ENCODE data around the gene ARHGAP15. TPM values are rescaled to one million over a fixed set of nuclear protein-coding genes. Genes with fewer than 3 reads are reported as not detected.
A peak's percentile ranks its signal among the peaks of the same experiment; 100 is the strongest.

The ARHGAP15 gene
- total and polyA plus RNA-seq, 3 experiments from 2014 or later = 41.3 to 328 (median 41.4) TPM

GRCh38 chr2:143297182-143297581, 168.0 kb downstream of the ARHGAP15 start:
- CTCF ChIA-PET = no interaction called here

GRCh38 chr2:143300536-143300935, 171.3 kb downstream of the ARHGAP15 start:
- no peaks in the 10 kb centered on the region for H3K9me3 ChIP-seq (ENCODE audit: low read length)
- ChIA-PET POLR2A (no interaction called here), CTCF (no interaction called here)
- Mint-ChIP-seq H3K4me1 (peaks cover 33 to 58% (median 52%) of the 10 kb centered on the region in 3 donors), H3K36me3 (peaks cover 11 to 41% (median 17%) of the 10 kb centered on the region in 3 donors), H3K27ac (no peak overlapping the region), H3K9me3 (no peaks in the 10 kb centered on the region), H3K4me3 (no peak overlapping the region), H3K27me3 (no peaks in the 10 kb centered on the region)
- H3K36me3 ChIP-seq (ENCODE audit: insufficient read depth, low read length) = no peaks in the 10 kb centered on the region
- no peak for DNase-seq
- no peaks in the 10 kb centered on the region for H3K4me1 ChIP-seq (ENCODE audit: insufficient read depth, low read length)
- no peak overlapping the region for H3K27ac ChIP-seq (ENCODE audit: low read depth, low read length)
- no peak overlapping the region for H3K4me3 ChIP-seq (ENCODE audit: low read length)
- no peaks in the 10 kb centered on the region for H3K27me3 ChIP-seq (ENCODE audit: insufficient read depth, low read length, poor library complexity, severe bottlenecking)

More at GRCh38 chr2:143297182-143297581, 168.0 kb downstream of the ARHGAP15 start:
- Histone ChIP-seq H3K27ac (ENCODE audit: low read depth, low read length) (no peak overlapping the region), H3K36me3 (ENCODE audit: insufficient read depth, low read length) (no peaks in the 10 kb centered on the region), H3K4me1 (ENCODE audit: insufficient read depth, low read length) (no peaks in the 10 kb centered on the region), H3K4me3 (ENCODE audit: low read length) (no peak overlapping the region), H3K27me3 (ENCODE audit: insufficient read depth, low read length, poor library complexity, severe bottlenecking) (no peaks in the 10 kb centered on the region), H3K9me3 (ENCODE audit: low read length) (no peaks in the 10 kb centered on the region)
- H3K27ac Mint-ChIP-seq = peak overlapping the region in 2 of 8 donors; percentile 37 to 69
- POLR2A ChIA-PET = no interaction called here
- H3K4me3 Mint-ChIP-seq = no peak overlapping the region
- H3K36me3 Mint-ChIP-seq = peaks cover 0 to 37% (median 11%) of the 10 kb centered on the region in 3 donors
- DNase-seq = no peak
- peaks cover 46 to 70% (median 69%) of the 10 kb centered on the region in 3 donors for H3K4me1 Mint-ChIP-seq
- no peaks in the 10 kb centered on the region for H3K27me3 Mint-ChIP-seq
- H3K9me3 Mint-ChIP-seq = no peaks in the 10 kb centered on the region

GRCh38 chr2:143311426-143311825, 182.2 kb downstream of the ARHGAP15 start:
- POLR2A ChIA-PET = no interaction called here
- Mint-ChIP-seq H3K4me3 (no peak overlapping the region), H3K9me3 (no peaks in the 10 kb centered on the region), H3K4me1 (peaks cover 39 to 73% (median 69%) of the 10 kb centered on the region in 3 donors), H3K27ac (no peak overlapping the region), H3K36me3 (peaks cover 0 to 5% (median 0%) of the 10 kb centered on the region in 3 donors), H3K27me3 (no peaks in the 10 kb centered on the region)
- H3K4me3 ChIP-seq (ENCODE audit: low read length) = no peak overlapping the region
- no peaks in the 10 kb centered on the region for H3K27me3 ChIP-seq (ENCODE audit: insufficient read depth, low read length, poor library complexity, severe bottlenecking)
- CTCF ChIA-PET = no interaction called here
- no peak overlapping the region for H3K27ac ChIP-seq (ENCODE audit: low read depth, low read length)
- no peak for DNase-seq
- no peaks in the 10 kb centered on the region for H3K9me3 ChIP-seq (ENCODE audit: low read length)
- H3K4me1 ChIP-seq (ENCODE audit: insufficient read depth, low read length) = no peaks in the 10 kb centered on the region
- H3K36me3 ChIP-seq (ENCODE audit: insufficient read depth, low read length) = no peaks in the 10 kb centered on the region

- H3K9me3 ChIP-seq (ENCODE audit: low read length) = no peaks in the 10 kb centered on the region
- Mint-ChIP-seq H3K4me3 (no peak overlapping the region), H3K27ac (no peak overlapping the region), H3K9me3 (no peaks in the 10 kb centered on the region), H3K4me1 (peaks cover 39 to 73% (median 69%) of the 10 kb centered on the region in 3 donors), H3K36me3 (peaks cover 0 to 8% (median 0%) of the 10 kb centered on the region in 3 donors), H3K27me3 (no peaks in the 10 kb centered on the region)
- CTCF ChIA-PET = no interaction called here
- H3K27me3 ChIP-seq (ENCODE audit: insufficient read depth, low read length, poor library complexity, severe bottlenecking) = no peaks in the 10 kb centered on the region
- no peak overlapping the region for H3K4me3 ChIP-seq (ENCODE audit: low read length)
- POLR2A ChIA-PET = no interaction called here
- no peaks in the 10 kb centered on the region for H3K4me1 ChIP-seq (ENCODE audit: insufficient read depth, low read length)
- H3K36me3 ChIP-seq (ENCODE audit: insufficient read depth, low read length) = no peaks in the 10 kb centered on the region
- no peak overlapping the region for H3K27ac ChIP-seq (ENCODE audit: low read depth, low read length)
- DNase-seq = no peak
These were observed 183.2 kb downstream of the ARHGAP15 start for GRCh38 chr2:143312441-143312840.

- Histone ChIP-seq H3K27ac (ENCODE audit: low read depth, low read length) (no peak overlapping the region), H3K9me3 (ENCODE audit: low read length) (no peaks in the 10 kb centered on the region), H3K4me3 (ENCODE audit: low read length) (no peak overlapping the region), H3K27me3 (ENCODE audit: insufficient read depth, low read length, poor library complexity, severe bottlenecking) (no peaks in the 10 kb centered on the region), H3K36me3 (ENCODE audit: insufficient read depth, low read length) (no peaks in the 10 kb centered on the region), H3K4me1 (ENCODE audit: insufficient read depth, low read length) (no peaks in the 10 kb centered on the region)
- DNase-seq = no peak
- Mint-ChIP-seq H3K9me3 (no peaks in the 10 kb centered on the region), H3K36me3 (peaks cover 0 to 19% (median 8%) of the 10 kb centered on the region in 3 donors), H3K27ac (peak overlapping the region in 1 of 8 donors; percentile 56), H3K27me3 (no peaks in the 10 kb centered on the region), H3K4me3 (no peak overlapping the region), H3K4me1 (peaks cover 43 to 72% (median 66%) of the 10 kb centered on the region in 3 donors)
- ChIA-PET CTCF (no interaction called here), POLR2A (no interaction called here)
These were observed 184.6 kb downstream of the ARHGAP15 start for GRCh38 chr2:143313861-143314260.

GRCh38 chr2:143321994-143322393, 192.8 kb downstream of the ARHGAP15 start:
- Histone ChIP-seq H3K36me3 (ENCODE audit: insufficient read depth, low read length) (no peaks in the 10 kb centered on the region), H3K27me3 (ENCODE audit: insufficient read depth, low read length, poor library complexity, severe bottlenecking) (no peaks in the 10 kb centered on the region), H3K27ac (ENCODE audit: low read depth, low read length) (no peak overlapping the region), H3K4me1 (ENCODE audit: insufficient read depth, low read length) (peaks cover under 1% of the 10 kb centered on the region), H3K9me3 (ENCODE audit: low read length) (no peaks in the 10 kb centered on the region), H3K4me3 (ENCODE audit: low read length) (no peak overlapping the region)
- ChIA-PET POLR2A (no interaction called here), CTCF (no interaction called here)
- DNase-seq = no peak
- Mint-ChIP-seq H3K9me3 (no peaks in the 10 kb centered on the region), H3K36me3 (peaks cover 8 to 55% (median 23%) of the 10 kb centered on the region in 3 donors), H3K27me3 (no peaks in the 10 kb centered on the region), H3K4me3 (no peak overlapping the region), H3K27ac (peak overlapping the region in 3 of 8 donors; percentile 2 to 37 (median 33)), H3K4me1 (peaks cover 70 to 93% (median 89%) of the 10 kb centered on the region in 3 donors)

- Mint-ChIP-seq H3K27ac (peak overlapping the region in 6 of 8 donors; percentile 12 to 70 (median 54)), H3K9me3 (no peaks in the 10 kb centered on the region), H3K36me3 (peaks cover 0 to 27% (median 7%) of the 10 kb centered on the region in 3 donors), H3K27me3 (no peaks in the 10 kb centered on the region), H3K4me1 (peaks cover 81 to 97% (median 94%) of the 10 kb centered on the region in 3 donors), H3K4me3 (peak overlapping the region in 3 of 7 donors; percentile 10 to 39 (median 36))
- CTCF ChIA-PET = no interaction called here
- no peak overlapping the region for H3K27ac ChIP-seq (ENCODE audit: low read depth, low read length)
- DNase-seq = peak in 3 of 5 donors; percentile 25 to 41 (median 34)
- H3K4me3 ChIP-seq (ENCODE audit: low read length) = no peak overlapping the region
- H3K36me3 ChIP-seq (ENCODE audit: insufficient read depth, low read length) = no peaks in the 10 kb centered on the region
- POLR2A ChIA-PET = interaction anchor here (1.2 kb wide), 1 partner anchor 124 kb away, joined by 3 read pairs; no protein-coding TSS in a partner anchor
- H3K9me3 ChIP-seq (ENCODE audit: low read length) = no peaks in the 10 kb centered on the region
- H3K4me1 ChIP-seq (ENCODE audit: insufficient read depth, low read length) = peaks cover 28% of the 10 kb centered on the region
- no peaks in the 10 kb centered on the region for H3K27me3 ChIP-seq (ENCODE audit: insufficient read depth, low read length, poor library complexity, severe bottlenecking)
These were observed 200.1 kb downstream of the ARHGAP15 start for GRCh38 chr2:143329288-143329687.

GRCh38 chr2:143333168-143333791, 204.1 kb downstream of the ARHGAP15 start:
- Mint-ChIP-seq H3K27me3 (no peaks in the 10 kb centered on the region), H3K27ac (peak overlapping the region in 4 of 8 donors; percentile 0 to 29 (median 4)), H3K36me3 (peaks cover 0 to 34% (median 7%) of the 10 kb centered on the region in 3 donors), H3K9me3 (no peaks in the 10 kb centered on the region), H3K4me3 (peak overlapping the region in 5 of 7 donors; percentile 5 to 54 (median 24)), H3K4me1 (peaks cover 72 to 97% (median 93%) of the 10 kb centered on the region in 3 donors)
- Histone ChIP-seq H3K4me3 (ENCODE audit: low read length) (no peak overlapping the region), H3K27me3 (ENCODE audit: insufficient read depth, low read length, poor library complexity, severe bottlenecking) (no peaks in the 10 kb centered on the region), H3K9me3 (ENCODE audit: low read length) (no peaks in the 10 kb centered on the region), H3K27ac (ENCODE audit: low read depth, low read length) (no peak overlapping the region), H3K4me1 (ENCODE audit: insufficient read depth, low read length) (peaks cover 21% of the 10 kb centered on the region), H3K36me3 (ENCODE audit: insufficient read depth, low read length) (no peaks in the 10 kb centered on the region)
- POLR2A ChIA-PET = no interaction called here
- DNase-seq = no peak
- CTCF ChIA-PET = interaction anchor here (2.1 kb wide), 1 partner anchor 9 kb away, joined by 6 read pairs; no protein-coding TSS in a partner anchor

All from CD8-positive, alpha-beta memory T cell (primary cell).